Peyer's patch (tissue), 4 donors: ENCODE data around the gene NMT2.

ENCODE experiments used
- CTCF ChIP-seq, 6 experiments: fragments of 450-650 bp in 4 of 6; fragments of 200-600 bp in 2 of 6; sonication (generic) in 1 of 6; IDR thresholded peaks; one replicate each; pipeline ENCODE4 v1.5.1; 2017 to 2019; ENCODE audit warnings: antibody characterized with exemption in 6 of 6, mild to moderate bottlenecking in 3 of 6, moderate library complexity in 1 of 6
- POLR2A ChIP-seq, 2 donors: fragments of 450-650 bp; IDR thresholded peaks; one replicate each; pipeline ENCODE4 v1.5.1; 2017; ENCODE audit warnings: antibody characterized with exemption in 2 of 2, mild to moderate bottlenecking in 2 of 2, moderate library complexity in 2 of 2

- TF ChIP-seq CTCF (IDR thresholded peaks at IDR 0.05) (no peak), POLR2A (IDR thresholded peaks at IDR 0.05) (no peak)
Measured at GRCh38 chr10:15163253-15163828, 5.2 kb downstream of the NMT2 start.
